Measurements from ENCODE around the gene CLIC3. TPM values are rescaled to one million over a fixed set of nuclear protein-coding genes. Genes with fewer than 3 reads are reported as not detected.
"Not testable (repeated sequence)": the region's sequence is repeated elsewhere in the genome, so short reads cannot be mapped to it uniquely, and the experiment has no call there.

CLIC3 gene
- total RNA-seq, 4 donors from 2014 or later = 0.36 TPM; not detected in 3

GRCh38 chr9:137006116-137007003 is 10.0 kb upstream of the CLIC3 start:
- Histone ChIP-seq H3K9me3 (no peaks in the 10 kb centered on the region), H3K36me3 (peaks cover 0 to 12% of the 10 kb centered on the region in 2 donors), H3K27me3 (no peaks in the 10 kb centered on the region), H3K4me3 (no peak overlapping the region), H3K4me1 (no peaks in the 10 kb centered on the region), H3K27ac (no peak overlapping the region)
- intact Hi-C loops (cut with DNase I; ENCODE audit: low total_unique reads) (no loop called here), in situ Hi-C loops (cut with MboI; ENCODE audit: low sequenced_read_pairs in 4 of 4) (no loop called here)
- DNase-seq (no peak), ATAC-seq (no peak)
- no peak for TF ChIP-seq POLR2A (IDR thresholded peaks at IDR 0.05)
- TF ChIP-seq, protein P1, sequence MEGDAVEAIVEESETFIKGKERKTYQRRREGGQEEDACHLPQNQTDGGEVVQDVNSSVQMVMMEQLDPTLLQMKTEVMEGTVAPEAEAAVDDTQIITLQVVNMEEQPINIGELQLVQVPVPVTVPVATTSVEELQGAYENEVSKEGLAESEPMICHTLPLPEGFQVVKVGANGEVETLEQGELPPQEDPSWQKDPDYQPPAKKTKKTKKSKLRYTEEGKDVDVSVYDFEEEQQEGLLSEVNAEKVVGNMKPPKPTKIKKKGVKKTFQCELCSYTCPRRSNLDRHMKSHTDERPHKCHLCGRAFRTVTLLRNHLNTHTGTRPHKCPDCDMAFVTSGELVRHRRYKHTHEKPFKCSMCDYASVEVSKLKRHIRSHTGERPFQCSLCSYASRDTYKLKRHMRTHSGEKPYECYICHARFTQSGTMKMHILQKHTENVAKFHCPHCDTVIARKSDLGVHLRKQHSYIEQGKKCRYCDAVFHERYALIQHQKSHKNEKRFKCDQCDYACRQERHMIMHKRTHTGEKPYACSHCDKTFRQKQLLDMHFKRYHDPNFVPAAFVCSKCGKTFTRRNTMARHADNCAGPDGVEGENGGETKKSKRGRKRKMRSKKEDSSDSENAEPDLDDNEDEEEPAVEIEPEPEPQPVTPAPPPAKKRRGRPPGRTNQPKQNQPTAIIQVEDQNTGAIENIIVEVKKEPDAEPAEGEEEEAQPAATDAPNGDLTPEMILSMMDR (IDR thresholded peaks at IDR 0.05 in 4 of 5, conservative IDR thresholded peaks at IDR 0.05 in 1 of 5) = no peak

GRCh38 chr9:137004285-137004684 is 7.9 kb upstream of the CLIC3 start:
- H3K9me3 ChIP-seq; H3K4me1 ChIP-seq; H3K36me3 ChIP-seq; intact Hi-C loops (cut with DNase I; ENCODE audit: low total_unique reads); in situ Hi-C loops (cut with MboI; ENCODE audit: low sequenced_read_pairs in 4 of 4); H3K27ac ChIP-seq; ATAC-seq; DNase-seq; H3K4me3 ChIP-seq; H3K27me3 ChIP-seq: not testable (repeated sequence)
- TF ChIP-seq, protein P1 (IDR thresholded peaks at IDR 0.05 in 4 of 5, conservative IDR thresholded peaks at IDR 0.05 in 1 of 5) = peak in 3 of 5 experiments; percentile 17 to 47 (median 23)

GRCh38 chr9:137002646-137003041 is 6.3 kb upstream of the CLIC3 start:
- Histone ChIP-seq H3K36me3 (no peaks in the 10 kb centered on the region), H3K9me3 (no peaks in the 10 kb centered on the region), H3K27me3 (no peaks in the 10 kb centered on the region), H3K27ac (no peak overlapping the region), H3K4me3 (no peak overlapping the region), H3K4me1 (no peaks in the 10 kb centered on the region)
- ATAC-seq = no peak
- intact Hi-C loops (cut with DNase I; ENCODE audit: low total_unique reads) (no loop called here), in situ Hi-C loops (cut with MboI; ENCODE audit: low sequenced_read_pairs in 4 of 4) (no loop called here)
- TF ChIP-seq, protein P1 (IDR thresholded peaks at IDR 0.05 in 4 of 5, conservative IDR thresholded peaks at IDR 0.05 in 1 of 5) = no peak
- TF ChIP-seq POLR2A (IDR thresholded peaks at IDR 0.05) = no peak
- no peak for DNase-seq

DNA sequence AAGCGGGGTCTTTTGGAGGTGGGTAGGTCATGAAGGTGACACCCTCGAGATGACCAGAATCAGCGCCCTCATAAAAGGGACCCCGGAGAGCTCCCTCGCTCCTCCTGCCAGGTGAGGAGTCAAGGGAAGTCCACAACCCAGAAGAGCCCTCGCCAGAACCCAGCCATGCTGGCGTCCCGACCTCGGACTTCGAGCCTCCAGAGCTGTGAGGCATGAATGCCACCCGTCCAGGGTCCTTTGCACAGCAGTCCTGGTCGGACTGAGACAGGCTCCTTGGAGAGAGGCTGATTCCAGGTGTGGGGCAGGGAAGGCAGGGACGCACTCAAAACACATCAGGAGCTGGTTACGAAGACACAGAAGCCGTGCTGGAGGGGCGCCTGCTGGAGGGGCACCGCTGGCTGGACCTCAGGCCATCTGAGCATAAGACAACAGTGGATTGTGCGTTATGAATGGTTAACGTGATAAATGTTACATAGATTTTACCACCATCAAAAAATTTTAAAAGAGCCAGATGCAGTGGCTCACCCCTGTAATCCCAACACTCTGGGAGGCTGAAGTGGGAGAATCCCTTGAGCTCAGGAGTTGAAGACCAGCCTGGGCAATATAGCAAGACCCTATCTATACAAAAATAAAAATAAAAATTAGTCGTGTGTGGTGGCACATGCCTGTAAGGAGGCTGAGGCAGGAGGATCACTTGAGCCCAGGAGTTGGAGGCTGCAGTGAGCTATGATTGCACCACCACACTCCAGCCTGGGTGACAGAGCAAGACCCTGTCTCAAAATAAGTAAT is 5.7 kb upstream of the CLIC3 start:
- Histone ChIP-seq H3K9me3 (no peaks in the 10 kb centered on the region), H3K27me3 (peaks cover 0 to under 1% (median 0%) of the 10 kb centered on the region in 3 donors), H3K36me3 (no peaks in the 10 kb centered on the region), H3K4me1 (no peaks in the 10 kb centered on the region), H3K27ac (no peak overlapping the region), H3K4me3 (no peak overlapping the region)
- intact Hi-C loops (cut with DNase I; ENCODE audit: low total_unique reads) (no loop called here), in situ Hi-C loops (cut with MboI; ENCODE audit: low sequenced_read_pairs in 4 of 4) (no loop called here)
- TF ChIP-seq, protein P1 (IDR thresholded peaks at IDR 0.05 in 4 of 5, conservative IDR thresholded peaks at IDR 0.05 in 1 of 5) = no peak
- TF ChIP-seq POLR2A (IDR thresholded peaks at IDR 0.05) = no peak
- ATAC-seq (no peak), DNase-seq (no peak)
